K562 (cell line): ENCODE measurements around the gene SENP7. TPM values are rescaled to one million over a fixed set of nuclear protein-coding genes. Genes with fewer than 3 reads are reported as not detected.

Experiments used
- ATAC-seq: fragments of 200-7000 bp; cut with Tn5 transposase; 3 replicates; pipeline ENCODE4 v1.9.1; 2020; ENCODE audit warnings: moderate library complexity
- BruUV-seq: library from RNA; stranded (reverse); fragments of 400-500 nt; replicated peaks from 2 replicates; lab custom pipeline; 2021; lab: Mats Ljungman, UMichigan
- CTCF ChIA-PET: fragments of 300-600 bp; formaldehyde crosslinking; extraction: SDS; loops from one replicate; lab custom pipeline; 2021; ENCODE audit warnings: low intra/inter-chr PET ratio; lab: Yijun Ruan, JAX
- POLR2A ChIA-PET: fragments of 300-600, 350-650 bp; sonication (Branson Sonifier 250); formaldehyde crosslinking; extraction: SDS; loops from one replicate; lab custom pipeline; 2021; ENCODE audit warnings: antibody characterized with exemption, inconsistent platforms; lab: Yijun Ruan, JAX
- DNase-seq, 4 experiments: peaks; one replicate each; pipeline versions ENCODE4 v3.0.0 to v3.0.0-alpha.2; 2011 to 2018; ENCODE audit warnings: low spot score in 3 of 4, mixed read lengths in 3 of 4; ENCODE audit errors: extremely low read depth in 1 of 4
- FAIRE-seq: peaks from 2 replicates; lab custom pipeline; 2011; peaks lifted over from hg19 to GRCh38; lab: Jason Lieb, UNC
- H2AFZ ChIP-seq: 2 replicates; pipeline ENCODE4 v1.6.0; 2011; ENCODE audit warnings: low read depth, low read length, control low read depth, inconsistent platforms
- H3K27ac ChIP-seq: fragments of 200-600 bp; 3 replicates; pipeline ENCODE4 v1.8.0; 2011; ENCODE audit warnings: low read depth, mild to moderate bottlenecking, control low read depth, inconsistent platforms, low read length, moderate library complexity, mixed read lengths; ENCODE audit errors: extremely low read depth
- H3K27me3 ChIP-seq, 2 experiments: fragments of 300-600 bp in 1 of 2; 2 replicates in 1 of 2; 3 replicates in 1 of 2; pipeline versions ENCODE4 v1.6.0 to v1.8.0; 2011; ENCODE audit warnings: inconsistent platforms in 2 of 2, low read length in 2 of 2, mild to moderate bottlenecking in 1 of 2, mixed read lengths in 1 of 2, moderate library complexity in 1 of 2; ENCODE audit not compliant: control insufficient read depth in 2 of 2, insufficient read depth in 2 of 2
- H3K36me3 ChIP-seq: fragments of 300-600 bp; 3 replicates; pipeline ENCODE4 v1.8.0; 2011; ENCODE audit warnings: mild to moderate bottlenecking, low read length, inconsistent platforms; ENCODE audit not compliant: control insufficient read depth, insufficient read depth
- H3K4me1 ChIP-seq, 2 experiments: fragments of 200-600 bp in 1 of 2; replicated peaks in 1 of 2; 2 replicates in 1 of 2; 3 replicates in 1 of 2; pipeline versions ENCODE4 v1.5.1 to v1.8.0; 2011; ENCODE audit warnings: inconsistent platforms in 2 of 2, low read length in 2 of 2, mild to moderate bottlenecking in 1 of 2, mixed read lengths in 1 of 2, moderate library complexity in 1 of 2; ENCODE audit not compliant: control insufficient read depth in 2 of 2, insufficient read depth in 2 of 2
- H3K4me2 ChIP-seq: 2 replicates; pipeline ENCODE4 v1.6.1; 2011; ENCODE audit warnings: low read length, control low read depth, inconsistent platforms, mixed read lengths; ENCODE audit not compliant: insufficient read depth
- H3K4me3 ChIP-seq: fragments of 200-600 bp; sonication (generic), shearing (Covaris generic); 2 replicates; pipeline ENCODE4 v1.5.1; 2016; ENCODE audit warnings: control low read depth, inconsistent platforms
- H3K79me2 ChIP-seq: fragments of 200-600 bp; 3 replicates; pipeline ENCODE4 v1.8.0; 2011; ENCODE audit warnings: low read length, inconsistent platforms; ENCODE audit not compliant: control insufficient read depth, insufficient read depth
- H3K9ac ChIP-seq, 2 experiments: 2 replicates each; pipeline versions ENCODE4 v1.6.0 to v1.6.1; 2011; ENCODE audit warnings: low read depth in 2 of 2, low read length in 2 of 2, control low read depth in 1 of 2, inconsistent platforms in 1 of 2, mild to moderate bottlenecking in 1 of 2, mixed read lengths in 1 of 2; ENCODE audit not compliant: insufficient read depth in 1 of 2
- H3K9me1 ChIP-seq: one replicate; pipeline ENCODE4 v1.6.0; 2011; ENCODE audit warnings: inconsistent platforms, mild to moderate bottlenecking, low read length, moderate library complexity; ENCODE audit not compliant: control insufficient read depth, insufficient read depth
- H3K9me3 ChIP-seq: replicated peaks from 2 replicates; pipeline ENCODE4 v1.5.1; 2011; ENCODE audit warnings: low read depth, low read length, inconsistent platforms; ENCODE audit not compliant: control insufficient read depth, insufficient read depth
- H4K20me1 ChIP-seq: replicated peaks from 2 replicates; pipeline ENCODE4 v1.6.1; 2011; ENCODE audit warnings: low read length, inconsistent platforms, mixed read lengths; ENCODE audit not compliant: control insufficient read depth, insufficient read depth
- CBFA2T3 ChIP-seq: fragments of 450-650 bp; IDR thresholded peaks from 2 replicates; pipeline ENCODE4 v1.6.1; 2017
- DPF2 ChIP-seq: fragments of 450-650 bp; IDR thresholded peaks from 2 replicates; pipeline ENCODE4 v1.6.1; 2016
- ESRRB ChIP-seq: fragments of 250-450 bp; sonication (Bioruptor Pico); IDR thresholded peaks from 2 replicates; pipeline ENCODE4 v1.5.0; 2020; ENCODE audit warnings: mild to moderate bottlenecking, moderate library complexity, borderline replicate concordance
- FOXA3 ChIP-seq, 2 experiments: fragments of 450-650 bp in 1 of 2; sonication (generic) in 1 of 2; formaldehyde crosslinking; IDR thresholded peaks in 1 of 2; conservative IDR thresholded peaks in 1 of 2; 2 replicates each; pipeline versions ENCODE4 v1.4.0 to v1.8.0; 2020 to 2022; ENCODE audit warnings: mild to moderate bottlenecking in 2 of 2, missing genetic modification reagents in 1 of 2
- FOXM1 ChIP-seq, 2 experiments: fragments of 450-650 bp in 1 of 2; sonication (generic) in 1 of 2; formaldehyde crosslinking in 1 of 2; IDR thresholded peaks; 2 replicates each; pipeline versions ENCODE4 v1.6.1 to v1.9.0; 2017 to 2022; ENCODE audit warnings: low read depth in 2 of 2, mild to moderate bottlenecking in 2 of 2, missing genetic modification reagents in 1 of 2, moderate library complexity in 1 of 2
- HMBOX1 ChIP-seq: sonication (generic); IDR thresholded peaks from 2 replicates; pipeline ENCODE4 v1.6.1; 2016
- KAT8 ChIP-seq: fragments of 450-650 bp; IDR thresholded peaks from 2 replicates; pipeline ENCODE4 v1.6.1; 2016; ENCODE audit warnings: low read depth, mild to moderate bottlenecking
- MAFG ChIP-seq: fragments of 450-650 bp; conservative IDR thresholded peaks from 2 replicates; pipeline ENCODE4 v1.6.1; 2016; ENCODE audit warnings: missing genetic modification characterization, missing compliant biosample characterization
- NCOR1 ChIP-seq: fragments of 450-650 bp; IDR thresholded peaks from 2 replicates; pipeline ENCODE4 v1.6.1; 2016; ENCODE audit warnings: mild to moderate bottlenecking, moderate library complexity
- NUFIP1 ChIP-seq: fragments of 450-650 bp; IDR thresholded peaks from 2 replicates; pipeline ENCODE4 v1.6.1; 2018; ENCODE audit not compliant: partially characterized antibody
- SMARCE1 ChIP-seq: fragments of 450-650 bp; IDR thresholded peaks from 2 replicates; pipeline ENCODE4 v1.7.1; 2016; ENCODE audit warnings: mild to moderate bottlenecking
- TFAM ChIP-seq: fragments of 250-450 bp; sonication (Bioruptor Pico); conservative IDR thresholded peaks from 2 replicates; pipeline ENCODE4 v1.5.0; 2021; ENCODE audit warnings: mild to moderate bottlenecking, moderate library complexity
- WGBS: fragments of 100-300 bp; shearing (Covaris generic); methylation state at CpG from one replicate; pipeline ENCODE4 v1.1.6; 2016; ENCODE audit warnings: low coverage, mixed read lengths; ENCODE audit not compliant: insufficient coverage; ENCODE audit errors: missing lambda C conversion rate; 5-methylcytosine and 5-hydroxymethylcytosine counted together
- in situ Hi-C: fragments of 300-500 bp; cut with MboI; formaldehyde crosslinking; loops from 4 replicates; pipeline ENCODE4 v1.15.0; 2018; ENCODE audit warnings: inconsistent platforms, mixed read lengths
- intact Hi-C: fragments of 100-400 bp; cut with micrococcal nuclease; formaldehyde crosslinking; loops from 2 replicates; pipeline ENCODE4 v1.14.2; 2022
- polyA plus RNA-seq, 8 experiments: library from polyadenylated mRNA; depleted of rRNA in 4 of 8; stranded (reverse) in 5 of 8; unstranded in 3 of 8; fragments of >200 nt; fragmentation: Nextera tagmentation in 2 of 8; fragmentation: Illumina TruSeq in 1 of 8; extraction: Ambion mirVana in 2 of 8; extraction: Trizol in 1 of 8; gene quantifications; 2 replicates each; pipeline versions ENCODE4 v1.2.1 to v1.2.3, GENCODE V29; 2011 to 2014; ENCODE audit warnings: inconsistent platforms in 1 of 8, missing spikeins in 1 of 8
- total RNA-seq, 7 experiments: library from RNA; depleted of rRNA in 6 of 7; stranded (reverse); fragments of >200 nt in 6 of 7; fragmentation: Illumina TruSeq in 2 of 7; extraction: Trizol in 2 of 7; gene quantifications; 2 replicates each; pipeline versions ENCODE4 v1.2.1 to v1.2.3, GENCODE V29; 2011 to 2021; ENCODE audit warnings: low replicate concordance in 1 of 7
- TF ChIP-seq, protein P1 (sequence below): fragments of 250-450 bp; sonication (Bioruptor Pico); IDR thresholded peaks from 2 replicates; pipeline ENCODE4 v1.4.0; 2020; ENCODE audit warnings: mild to moderate bottlenecking
- TF ChIP-seq, protein P2 (sequence below): fragments of 450-650 bp; IDR thresholded peaks from 2 replicates; pipeline ENCODE4 v1.6.1; 2016; ENCODE audit warnings: mild to moderate bottlenecking

SENP7 gene
- total and polyA plus RNA-seq, 9 of the 15 experiments (the other 6 are each of a cell fraction or from before 2014, with no cell fraction given): 4.1 to 21.9 (median 10.7) TPM

DNA sequence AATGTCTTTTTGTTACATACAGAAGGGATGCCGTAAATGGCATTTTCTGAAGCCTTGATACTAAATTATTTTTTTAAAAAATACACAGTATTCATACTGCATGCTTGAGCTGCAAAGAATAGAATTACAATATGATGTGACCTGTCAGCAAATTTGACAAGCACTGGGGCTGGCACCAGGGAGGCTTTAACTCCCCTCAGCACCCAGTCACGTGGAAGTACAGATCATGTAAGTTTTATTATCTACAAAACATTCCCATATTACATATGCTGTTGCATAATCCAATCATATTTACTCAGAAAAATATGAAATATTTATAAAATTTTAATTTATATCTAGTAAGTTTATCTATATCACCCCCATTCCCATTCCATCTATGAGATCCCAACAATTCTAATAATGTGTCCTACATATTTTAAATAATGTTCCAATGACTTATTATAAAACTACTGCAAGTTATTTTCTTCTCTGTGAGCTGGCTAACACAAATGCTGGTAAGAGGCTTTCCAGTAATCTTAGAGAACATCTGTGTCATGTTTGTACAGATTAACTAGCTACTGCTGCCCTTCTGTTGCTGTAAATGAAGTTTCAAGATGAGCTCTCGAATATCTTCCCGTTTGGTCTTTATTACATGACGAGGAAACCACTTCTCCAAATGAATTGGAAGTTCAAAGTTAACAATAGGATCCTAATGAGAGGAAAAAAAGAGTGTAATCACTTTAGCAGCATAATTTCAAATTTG, 187.4 kb downstream of the SENP7 start:
- Histone ChIP-seq H3K9ac (peak overlapping the region in 1 of 2 experiments; percentile 31; a peak in 1 of 4 replicates), H3K4me2 (peak overlapping the region; percentile 44), H3K79me2 (no peaks in the 10 kb centered on the region), H3K27ac (peak overlapping the region; percentile 59; the same call in 2 of the 3 replicates), H4K20me1 (no peaks in the 10 kb centered on the region), H3K9me3 (no peaks in the 10 kb centered on the region), H3K4me1 (peaks cover 0 to 2% of the 10 kb centered on the region in 2 experiments; a peak in 2 of 5 replicates), H3K36me3 (peaks cover 16% of the 10 kb centered on the region; the same call in 2 of the 3 replicates), H3K9me1 (no peaks in the 10 kb centered on the region), H2AFZ (no peak overlapping the region; the same call in 1 of the 2 replicates), H3K27me3 (no peaks in the 10 kb centered on the region), H3K4me3 (no peak overlapping the region)
- ChIA-PET POLR2A (interaction anchor here (0.7 kb wide), 1 partner anchor 14 kb away, joined by 4 read pairs; no protein-coding TSS in a partner anchor), CTCF (no interaction called here)
- FAIRE-seq: peak; percentile 84
- in situ Hi-C loops (no loop called here), intact Hi-C loops (loop anchor here (10.0 kb wide), 1 partner anchor 189 kb away; the partner anchor contains the start of gene SENP7)
- 18% methylated on average over 5 of the region's 5 CpGs for WGBS
- peak; percentile 91 for ATAC-seq
- DNase-seq: peak; percentile 15 to 73 (median 30)
- no TSS peak for BruUV-seq
- TF ChIP-seq, protein P1, sequence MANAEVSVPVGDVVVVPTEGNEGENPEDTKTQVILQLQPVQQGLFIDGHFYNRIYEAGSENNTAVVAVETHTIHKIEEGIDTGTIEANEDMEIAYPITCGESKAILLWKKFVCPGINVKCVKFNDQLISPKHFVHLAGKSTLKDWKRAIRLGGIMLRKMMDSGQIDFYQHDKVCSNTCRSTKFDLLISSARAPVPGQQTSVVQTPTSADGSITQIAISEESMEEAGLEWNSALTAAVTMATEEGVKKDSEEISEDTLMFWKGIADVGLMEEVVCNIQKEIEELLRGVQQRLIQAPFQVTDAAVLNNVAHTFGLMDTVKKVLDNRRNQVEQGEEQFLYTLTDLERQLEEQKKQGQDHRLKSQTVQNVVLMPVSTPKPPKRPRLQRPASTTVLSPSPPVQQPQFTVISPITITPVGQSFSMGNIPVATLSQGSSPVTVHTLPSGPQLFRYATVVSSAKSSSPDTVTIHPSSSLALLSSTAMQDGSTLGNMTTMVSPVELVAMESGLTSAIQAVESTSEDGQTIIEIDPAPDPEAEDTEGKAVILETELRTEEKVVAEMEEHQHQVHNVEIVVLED (CRISPR knock-in tag): no peak
- peak; percentile 60; the same call in 1 of the 2 replicates for TF ChIP-seq FOXM1 (IDR thresholded peaks at IDR 0.05; ENCODE audit: low read depth)
- no peak for TF ChIP-seq FOXM1 (CRISPR knock-in tag; IDR thresholded peaks at IDR 0.05; ENCODE audit: low read depth)
- TF ChIP-seq KAT8: no peak
- peak; percentile 55 for TF ChIP-seq MAFG (tag)
- TF ChIP-seq SMARCE1: peak; percentile 68; the same call in 1 of the 2 replicates
- no peak for TF ChIP-seq NUFIP1
- TF ChIP-seq DPF2: peak; percentile 89
- TF ChIP-seq CBFA2T3: peak; percentile 86
- peak; percentile 75 for TF ChIP-seq NCOR1
- TF ChIP-seq TFAM: no peak
- TF ChIP-seq FOXA3 (CRISPR knock-in tag; conservative IDR thresholded peaks at IDR 0.05 in 1 of 2, IDR thresholded peaks at IDR 0.05 in 1 of 2): peak in 1 of 2 experiments; percentile 68; a peak in 1 of 4 replicates
- TF ChIP-seq, protein P2, sequence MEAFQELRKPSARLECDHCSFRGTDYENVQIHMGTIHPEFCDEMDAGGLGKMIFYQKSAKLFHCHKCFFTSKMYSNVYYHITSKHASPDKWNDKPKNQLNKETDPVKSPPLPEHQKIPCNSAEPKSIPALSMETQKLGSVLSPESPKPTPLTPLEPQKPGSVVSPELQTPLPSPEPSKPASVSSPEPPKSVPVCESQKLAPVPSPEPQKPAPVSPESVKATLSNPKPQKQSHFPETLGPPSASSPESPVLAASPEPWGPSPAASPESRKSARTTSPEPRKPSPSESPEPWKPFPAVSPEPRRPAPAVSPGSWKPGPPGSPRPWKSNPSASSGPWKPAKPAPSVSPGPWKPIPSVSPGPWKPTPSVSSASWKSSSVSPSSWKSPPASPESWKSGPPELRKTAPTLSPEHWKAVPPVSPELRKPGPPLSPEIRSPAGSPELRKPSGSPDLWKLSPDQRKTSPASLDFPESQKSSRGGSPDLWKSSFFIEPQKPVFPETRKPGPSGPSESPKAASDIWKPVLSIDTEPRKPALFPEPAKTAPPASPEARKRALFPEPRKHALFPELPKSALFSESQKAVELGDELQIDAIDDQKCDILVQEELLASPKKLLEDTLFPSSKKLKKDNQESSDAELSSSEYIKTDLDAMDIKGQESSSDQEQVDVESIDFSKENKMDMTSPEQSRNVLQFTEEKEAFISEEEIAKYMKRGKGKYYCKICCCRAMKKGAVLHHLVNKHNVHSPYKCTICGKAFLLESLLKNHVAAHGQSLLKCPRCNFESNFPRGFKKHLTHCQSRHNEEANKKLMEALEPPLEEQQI: peak; percentile 35; the same call in 1 of the 2 replicates
- peak; percentile 75 for TF ChIP-seq HMBOX1
- TF ChIP-seq ESRRB (CRISPR knock-in tag): no peak
